ENCODE results near the gene MED15. TPM values are rescaled to one million over a fixed set of nuclear protein-coding genes. Genes with fewer than 3 reads are reported as not detected.

MED15 gene
- total RNA-seq, 4 donors from 2014 or later = 34.0 to 54.1 (median 38.9) TPM

GRCh38 chr22:20630873-20631617, 123.6 kb downstream of the MED15 start:
- Histone ChIP-seq H3K9me3 (no peaks in the 10 kb centered on the region), H3K4me3 (no peak overlapping the region), H3K27me3 (peaks cover 0 to 23% (median 0%) of the 10 kb centered on the region in 4 donors), H3K36me3 (no peaks in the 10 kb centered on the region), H3K4me1 (no peaks in the 10 kb centered on the region), H3K27ac (replicated peaks in 1 of 4) (no peak overlapping the region)
- DNase-seq (ENCODE audit: extremely low spot score) = no peak
- intact Hi-C loops (cut with DNase I) = no loop called here
- TF ChIP-seq POLR2AphosphoS5 (IDR thresholded peaks at IDR 0.05) (no peak), EP300 (IDR thresholded peaks at IDR 0.05) (no peak), POLR2A (IDR thresholded peaks at IDR 0.05; ENCODE audit: low read depth) (no peak)
- TF ChIP-seq, protein P1, sequence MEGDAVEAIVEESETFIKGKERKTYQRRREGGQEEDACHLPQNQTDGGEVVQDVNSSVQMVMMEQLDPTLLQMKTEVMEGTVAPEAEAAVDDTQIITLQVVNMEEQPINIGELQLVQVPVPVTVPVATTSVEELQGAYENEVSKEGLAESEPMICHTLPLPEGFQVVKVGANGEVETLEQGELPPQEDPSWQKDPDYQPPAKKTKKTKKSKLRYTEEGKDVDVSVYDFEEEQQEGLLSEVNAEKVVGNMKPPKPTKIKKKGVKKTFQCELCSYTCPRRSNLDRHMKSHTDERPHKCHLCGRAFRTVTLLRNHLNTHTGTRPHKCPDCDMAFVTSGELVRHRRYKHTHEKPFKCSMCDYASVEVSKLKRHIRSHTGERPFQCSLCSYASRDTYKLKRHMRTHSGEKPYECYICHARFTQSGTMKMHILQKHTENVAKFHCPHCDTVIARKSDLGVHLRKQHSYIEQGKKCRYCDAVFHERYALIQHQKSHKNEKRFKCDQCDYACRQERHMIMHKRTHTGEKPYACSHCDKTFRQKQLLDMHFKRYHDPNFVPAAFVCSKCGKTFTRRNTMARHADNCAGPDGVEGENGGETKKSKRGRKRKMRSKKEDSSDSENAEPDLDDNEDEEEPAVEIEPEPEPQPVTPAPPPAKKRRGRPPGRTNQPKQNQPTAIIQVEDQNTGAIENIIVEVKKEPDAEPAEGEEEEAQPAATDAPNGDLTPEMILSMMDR (IDR thresholded peaks at IDR 0.05) = no peak
- 93% methylated on average over 8 of the region's 10 CpGs for WGBS

DNA sequence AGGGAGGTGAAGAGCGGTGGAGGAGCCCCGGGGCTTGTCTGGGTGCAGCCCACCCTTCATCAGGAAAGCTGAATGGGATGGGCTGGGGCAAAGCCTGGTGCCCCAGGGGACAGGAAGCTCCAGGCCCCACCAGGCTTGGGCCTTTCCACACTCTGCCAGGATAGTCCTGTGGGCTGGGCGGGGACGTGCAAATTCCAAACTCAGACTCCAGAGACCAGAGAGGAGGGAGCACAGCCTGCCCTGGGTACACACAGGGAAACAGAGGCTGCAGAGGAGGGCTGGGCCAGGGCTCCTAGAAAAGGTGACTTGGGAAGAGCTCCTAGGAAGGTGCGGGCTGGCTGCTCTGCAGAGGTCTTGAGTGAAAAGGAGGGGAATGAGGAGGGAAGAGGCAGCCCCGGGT, 124.7 kb downstream of the MED15 start:
- TF ChIP-seq EP300 (IDR thresholded peaks at IDR 0.05) (no peak), POLR2AphosphoS5 (IDR thresholded peaks at IDR 0.05) (no peak), POLR2A (IDR thresholded peaks at IDR 0.05; ENCODE audit: low read depth) (no peak)
- TF ChIP-seq, protein P1 (IDR thresholded peaks at IDR 0.05) = no peak
- intact Hi-C loops (cut with DNase I) = no loop called here
- WGBS = 70% methylated on average over 3 of the region's 6 CpGs

DNA sequence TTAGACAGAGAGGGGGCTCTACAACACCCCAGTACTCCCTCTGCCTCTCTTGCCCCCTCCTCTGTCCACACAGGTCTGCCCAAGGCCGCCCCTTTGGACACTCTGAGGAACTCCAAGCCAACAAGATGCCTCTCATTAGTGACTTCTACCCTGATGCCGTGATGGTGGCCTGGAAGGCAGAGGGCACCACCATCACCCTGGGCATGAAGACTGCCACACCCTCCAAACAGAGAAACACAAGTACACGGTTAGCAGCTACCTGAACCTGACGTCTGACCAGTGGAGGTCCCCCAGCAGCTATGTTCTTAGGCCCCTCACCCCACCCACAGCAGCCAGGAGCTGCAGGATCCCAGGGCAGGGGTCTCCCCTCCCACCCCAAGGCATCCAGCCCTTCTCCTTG, 125.1 kb downstream of the MED15 start:
- H3K4me3 ChIP-seq = no peak overlapping the region
- no peaks in the 10 kb centered on the region for H3K4me1 ChIP-seq
- 63% methylated on average over 4 of the region's 4 CpGs for WGBS
- intact Hi-C loops (cut with DNase I) = no loop called here
- no peaks in the 10 kb centered on the region for H3K9me3 ChIP-seq
- TF ChIP-seq POLR2AphosphoS5 (IDR thresholded peaks at IDR 0.05) (no peak), POLR2A (IDR thresholded peaks at IDR 0.05; ENCODE audit: low read depth) (no peak), EP300 (IDR thresholded peaks at IDR 0.05) (no peak)
- TF ChIP-seq, protein P1 (IDR thresholded peaks at IDR 0.05) = no peak
- H3K27me3 ChIP-seq = peaks cover 0 to 34% (median 0%) of the 10 kb centered on the region in 4 donors
- H3K27ac ChIP-seq (replicated peaks in 1 of 4) = no peak overlapping the region
- DNase-seq (ENCODE audit: extremely low spot score) = no peak
- no peaks in the 10 kb centered on the region for H3K36me3 ChIP-seq

More for the DNA sequence above, 124.7 kb downstream of the MED15 start:
- Histone ChIP-seq H3K4me1 (no peaks in the 10 kb centered on the region), H3K4me3 (no peak overlapping the region), H3K27ac (replicated peaks in 1 of 4) (no peak overlapping the region), H3K9me3 (no peaks in the 10 kb centered on the region), H3K27me3 (peaks cover 0 to 33% (median 0%) of the 10 kb centered on the region in 4 donors), H3K36me3 (no peaks in the 10 kb centered on the region)
- DNase-seq (ENCODE audit: extremely low spot score) = no peak

- Histone ChIP-seq H3K36me3 (no peaks in the 10 kb centered on the region), H3K27ac (replicated peaks in 1 of 4) (no peak overlapping the region), H3K4me3 (no peak overlapping the region), H3K4me1 (no peaks in the 10 kb centered on the region), H3K27me3 (peaks cover 0 to 40% (median 0%) of the 10 kb centered on the region in 4 donors), H3K9me3 (peaks cover 0 to 1% (median 0%) of the 10 kb centered on the region in 4 donors)
- intact Hi-C loops (cut with DNase I) = no loop called here
- DNase-seq (ENCODE audit: extremely low spot score) = no peak
- 76% methylated on average over 7 of the region's 9 CpGs for WGBS
- no peak for TF ChIP-seq POLR2AphosphoS5 (IDR thresholded peaks at IDR 0.05)
- TF ChIP-seq EP300 (IDR thresholded peaks at IDR 0.05) = no peak
- no peak for TF ChIP-seq POLR2A (IDR thresholded peaks at IDR 0.05; ENCODE audit: low read depth)
- TF ChIP-seq, protein P1 (IDR thresholded peaks at IDR 0.05) = no peak
Observed at GRCh38 chr22:20634560-20635226, 127.3 kb downstream of the MED15 start.

Measured in esophagus muscularis mucosa (tissue), 4 donors.